GM10847 (cell line): Measurements from ENCODE around the gene PRXL2B.

Source experiments
- POLR2A ChIP-seq: IDR thresholded peaks from 2 replicates; pipeline ENCODE4 v1.6.1; 2011; ENCODE audit not compliant: insufficient read length; ENCODE audit errors: extremely low read depth

The PRXL2B gene

DNA sequence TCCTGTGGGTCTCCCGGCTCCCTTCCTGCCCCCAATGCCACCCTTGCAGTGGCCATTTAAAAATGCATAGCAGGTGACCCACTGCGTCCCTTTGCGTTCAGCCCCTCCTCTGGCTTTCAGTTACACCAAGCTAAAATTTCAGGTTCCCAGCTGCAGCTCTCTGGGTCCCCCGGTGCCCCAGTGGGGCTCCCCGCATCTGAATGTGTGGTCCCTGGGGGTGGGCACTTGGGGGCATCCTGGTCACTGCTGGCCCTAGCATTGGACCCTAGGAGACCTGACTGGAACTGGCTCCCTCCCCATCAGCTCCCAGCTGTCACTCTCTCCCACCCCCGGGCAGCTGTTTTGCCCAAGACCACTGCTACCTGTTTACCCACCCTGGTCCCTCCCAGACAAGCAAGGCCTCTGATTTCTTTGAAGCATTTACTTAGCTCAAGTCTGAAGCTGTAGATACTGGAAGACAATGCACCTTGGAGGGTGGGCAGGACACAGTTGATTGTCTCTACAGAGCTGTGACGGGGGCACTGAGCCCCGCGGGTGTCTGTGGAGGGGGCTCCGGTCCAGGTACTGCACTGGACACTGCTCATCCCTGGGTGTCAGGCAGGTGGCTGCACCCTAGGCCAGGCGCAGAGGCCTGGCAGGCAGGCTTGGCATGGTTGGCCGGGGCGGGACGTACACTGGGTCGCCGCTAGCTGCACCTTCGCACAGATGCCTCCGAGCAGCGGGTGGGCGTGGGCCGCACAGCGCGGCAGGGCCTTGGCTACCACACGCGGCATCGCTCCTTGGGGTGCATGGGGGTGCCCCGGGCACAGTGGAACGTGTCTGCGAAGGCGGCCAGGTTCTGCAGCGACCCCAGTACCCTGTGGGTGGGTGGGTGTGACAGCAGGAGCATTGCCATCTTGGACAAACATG, 3.9 kb downstream of the PRXL2B start:
- TF ChIP-seq POLR2A, result no peak

DNA sequence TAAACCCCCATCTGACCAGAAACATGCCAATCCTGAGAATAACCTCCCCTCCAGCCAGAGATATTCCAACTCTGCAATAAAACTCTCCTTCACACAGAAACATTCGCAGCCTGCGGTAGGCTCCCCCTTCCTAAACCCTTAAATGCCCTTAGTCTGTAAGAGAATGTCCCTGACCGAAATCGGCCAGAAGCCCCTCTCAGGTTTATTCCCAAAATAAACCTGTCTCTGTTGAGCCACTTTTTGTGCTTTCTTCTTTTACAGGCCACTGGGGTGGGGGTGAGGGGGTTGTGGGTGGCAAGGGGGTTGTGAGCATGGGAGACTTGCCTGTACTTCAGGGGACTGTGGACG, 4.6 kb downstream of the PRXL2B start:
- no peak for TF ChIP-seq POLR2A

DNA sequence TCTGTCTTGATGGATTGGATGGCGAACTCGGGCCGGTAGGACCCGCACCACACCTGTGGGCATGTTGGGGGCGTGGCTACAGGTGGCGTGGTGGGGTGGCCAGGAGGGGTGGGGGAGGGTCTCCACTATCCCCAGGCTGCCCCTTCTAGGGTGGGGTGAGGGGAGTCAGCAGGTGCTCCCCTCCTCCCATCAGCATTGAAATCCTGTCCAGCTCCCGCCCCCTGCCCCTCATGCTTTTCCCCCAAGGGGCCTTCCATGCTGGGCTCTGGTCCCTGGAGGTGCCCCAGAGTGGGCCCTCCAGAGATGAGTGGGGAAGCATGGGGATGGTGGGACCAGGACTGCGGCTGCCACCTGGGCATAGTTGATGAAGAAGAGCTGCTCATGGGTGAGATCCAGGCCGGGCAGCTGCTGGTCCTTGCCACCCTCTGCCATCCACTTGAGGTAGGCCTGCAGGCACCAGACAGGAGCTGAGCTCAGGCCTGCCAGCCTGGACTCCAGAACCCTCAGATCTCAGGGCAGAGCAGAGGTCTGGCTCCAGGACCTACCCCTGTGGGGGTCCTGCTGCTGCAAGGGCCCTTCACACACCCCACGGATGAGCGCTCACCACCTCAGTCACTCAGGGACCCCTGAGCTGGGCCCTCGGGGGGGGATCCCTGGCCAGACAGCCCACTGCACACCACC, 5.1 kb downstream of the PRXL2B start:
- no peak for TF ChIP-seq POLR2A

DNA sequence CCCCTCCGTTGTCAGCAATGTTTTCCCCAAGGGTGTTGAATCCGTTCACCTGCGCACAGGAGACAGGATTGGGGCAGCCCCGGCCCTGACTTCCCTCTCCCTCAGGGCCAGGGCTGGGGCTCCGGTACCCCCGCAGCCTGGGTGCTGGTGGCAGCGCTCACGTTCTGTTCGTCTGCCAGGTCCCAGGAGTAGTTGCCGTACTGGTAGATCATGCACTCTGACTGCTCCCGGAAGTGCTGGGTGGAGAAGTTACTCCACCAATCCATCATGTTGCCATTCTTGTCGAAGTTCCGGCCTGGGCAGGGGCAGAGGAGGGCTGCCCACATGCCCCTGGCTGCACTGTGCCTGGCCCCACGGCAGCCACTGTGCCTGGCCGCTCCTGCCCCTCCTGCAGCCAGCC, 6.1 kb downstream of the PRXL2B start:
- TF ChIP-seq POLR2A, result no peak

- no peak for TF ChIP-seq POLR2A
Observed at GRCh38 chr1:2593251-2593878, 6.8 kb downstream of the PRXL2B start.

DNA sequence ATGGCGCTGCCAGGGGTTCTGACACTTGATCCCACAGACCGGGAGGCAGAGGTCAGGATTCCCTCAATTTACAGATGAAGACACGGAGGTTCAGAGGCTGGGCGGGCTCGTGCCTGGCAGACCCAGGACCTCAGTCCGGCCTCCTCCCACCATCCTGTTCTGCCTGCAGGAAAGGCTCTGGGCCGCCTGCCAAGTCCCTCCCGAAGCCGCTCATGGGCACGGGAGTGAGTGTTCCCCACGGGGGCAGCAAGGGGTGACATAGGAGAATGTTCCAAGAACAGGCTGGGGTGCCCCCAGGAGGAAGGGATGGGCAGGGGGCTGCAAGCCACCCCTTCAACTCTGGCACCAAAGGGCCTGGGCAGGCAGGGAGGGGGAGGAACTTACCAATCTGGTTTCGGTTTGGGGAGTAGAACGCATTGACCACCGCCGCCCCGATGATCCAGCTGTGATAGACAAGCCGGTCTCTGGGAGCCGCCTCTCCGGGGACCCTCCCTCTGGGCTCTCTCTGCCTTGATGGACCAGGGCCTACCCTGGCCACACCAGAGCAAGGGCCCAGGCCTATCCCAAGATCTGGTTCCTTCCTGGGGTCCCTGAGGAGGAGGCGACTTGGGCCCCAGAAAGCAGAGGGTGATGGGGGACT, 7.5 kb downstream of the PRXL2B start:
- no peak for TF ChIP-seq POLR2A

DNA sequence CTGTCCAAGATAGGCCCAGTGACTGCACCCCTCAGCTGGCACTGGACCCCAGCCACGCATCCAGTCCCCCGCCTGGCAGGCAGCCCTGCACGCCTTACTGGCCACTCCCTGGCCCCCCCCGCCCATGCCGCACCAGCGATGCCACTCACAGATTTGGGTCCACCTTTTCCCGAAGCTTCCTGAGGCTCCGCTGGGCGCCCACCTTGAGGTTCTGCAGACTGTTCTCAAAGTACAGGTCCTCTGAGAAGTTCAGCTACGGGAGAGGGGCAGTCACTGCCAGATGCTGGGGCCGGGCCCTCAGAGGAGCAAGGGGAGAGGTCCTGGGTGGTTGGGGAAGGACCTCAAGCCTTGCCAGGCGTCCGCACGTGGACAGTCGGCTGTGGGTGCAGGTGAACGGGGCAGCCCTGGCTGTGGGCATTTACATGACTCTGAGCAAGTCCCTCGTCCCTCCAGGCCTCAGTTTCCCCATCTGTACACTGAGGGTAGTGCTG, 8.1 kb downstream of the PRXL2B start:
- no peak for TF ChIP-seq POLR2A

- no peak for TF ChIP-seq POLR2A
Observed at GRCh38 chr1:2595261-2595811, 8.8 kb downstream of the PRXL2B start.

- no peak for TF ChIP-seq POLR2A
Observed at GRCh38 chr1:2595812-2596529, 9.4 kb downstream of the PRXL2B start.

DNA sequence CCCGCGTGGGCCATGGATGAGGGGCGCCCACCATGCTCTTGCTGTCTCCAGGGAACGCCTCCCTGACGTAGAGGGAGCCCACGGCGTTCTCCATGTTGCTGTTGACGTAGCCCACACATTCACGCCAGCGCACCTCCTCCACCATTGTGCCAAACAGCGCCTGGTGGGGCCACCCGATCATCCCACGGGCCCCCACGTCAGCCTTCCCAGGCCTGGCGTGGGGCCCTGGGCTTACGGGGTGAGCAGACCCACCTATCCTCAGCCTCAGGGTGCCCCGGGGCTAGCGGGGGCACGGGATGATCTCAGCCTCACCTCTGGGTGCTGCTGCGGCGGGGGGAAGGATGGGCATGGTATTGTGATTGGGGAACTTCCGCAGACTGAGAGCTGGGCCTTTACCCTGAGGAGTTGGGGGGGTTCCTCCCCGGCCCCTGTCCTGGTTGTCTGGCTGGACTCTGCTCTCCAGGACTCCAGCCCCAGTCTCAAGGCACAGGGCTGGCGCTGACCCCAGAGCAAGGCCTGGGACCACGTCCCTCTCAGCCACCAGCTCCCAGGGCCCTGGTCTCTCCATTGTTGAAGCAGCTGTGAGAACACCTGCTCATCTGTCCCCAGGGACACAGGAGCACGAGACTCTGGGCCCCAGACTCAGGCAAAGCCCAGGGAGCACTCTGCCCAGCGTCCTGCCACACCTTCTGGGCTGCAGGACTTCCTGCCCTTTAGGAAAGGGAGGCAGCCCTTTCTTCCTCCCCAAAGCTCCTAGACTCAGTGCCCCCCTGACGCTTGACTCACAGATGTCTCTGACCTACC, 10.2 kb downstream of the PRXL2B start:
- no peak for TF ChIP-seq POLR2A

GRCh38 chr1:2597441-2598328, 11.1 kb downstream of the PRXL2B start:
- no peak for TF ChIP-seq POLR2A

- TF ChIP-seq POLR2A, result no peak
Observed at GRCh38 chr1:2598329-2598931, 11.9 kb downstream of the PRXL2B start.

DNA sequence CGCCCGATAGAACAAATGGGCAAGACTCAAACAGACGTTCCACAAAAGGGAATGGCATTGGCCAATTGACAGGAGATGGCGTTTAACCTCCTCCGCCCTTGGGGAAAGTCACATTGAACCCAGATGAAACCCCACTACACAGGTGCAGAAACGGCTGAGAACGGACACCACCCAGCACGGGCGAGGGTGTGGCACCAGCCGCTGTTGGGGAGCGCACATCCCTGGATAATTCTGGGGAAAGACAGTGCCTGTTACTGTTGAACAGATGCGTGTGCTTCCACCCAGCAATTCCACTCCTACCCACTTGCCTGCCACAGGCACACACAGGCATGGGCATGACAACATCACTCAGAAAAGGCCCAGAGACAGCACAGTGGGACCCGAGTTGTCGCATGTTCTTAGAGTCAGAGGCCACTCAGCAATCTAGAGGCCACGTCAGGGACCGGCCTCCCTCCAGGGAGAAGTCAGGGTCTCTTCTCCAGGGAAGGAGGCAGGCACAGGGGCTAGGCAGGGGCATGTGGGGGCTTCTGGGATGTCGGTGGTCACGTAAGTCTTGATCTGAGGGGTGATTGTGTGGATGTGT, 15.2 kb downstream of the PRXL2B start:
- TF ChIP-seq POLR2A, result no peak
